Erythroblast (primary cell): Measurements from ENCODE around the gene TPO.

ENCODE experiments used
- GATA1 ChIP-seq: IDR thresholded peaks from 2 replicates; pipeline ENCODE4 v1.6.1; 2011; ENCODE audit warnings: low read depth, mild to moderate bottlenecking, control low read depth, low read length, moderate library complexity
- POLR2A ChIP-seq: IDR thresholded peaks from 2 replicates; pipeline ENCODE4 v1.6.1; 2011; ENCODE audit warnings: mild to moderate bottlenecking, low read length

GRCh38 chr2:1550076-1550475 is 136.8 kb downstream of the TPO start:
- TF ChIP-seq POLR2A, result no peak
- TF ChIP-seq GATA1, result no peak
